ENCODE data around the gene DNMT1.

DNMT1 gene

DNA sequence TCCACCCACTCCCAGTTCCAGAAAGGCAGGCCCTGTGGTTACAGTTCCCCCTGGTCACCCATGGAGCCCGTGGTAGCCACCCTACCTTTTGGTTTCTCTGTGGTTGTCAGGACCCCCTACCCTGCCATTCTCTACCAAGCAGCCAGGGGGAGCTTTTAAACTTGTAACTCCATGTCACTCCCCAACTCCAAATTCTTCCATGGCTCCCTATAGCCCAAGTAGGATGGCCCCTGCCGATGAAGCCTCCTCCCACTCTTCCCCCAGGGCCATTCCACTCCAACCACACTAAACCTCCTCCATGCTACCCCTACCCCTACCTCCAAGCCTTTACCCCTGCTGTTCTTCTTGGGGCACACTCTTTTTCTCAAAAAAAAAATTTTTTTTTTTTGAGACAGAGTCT lies 34.2 kb upstream of the DNMT1 start:
- no peaks in the 10 kb centered on the region for H3K4me1 ChIP-seq (ENCODE audit: insufficient read depth, low read length)
- H3K9ac ChIP-seq (ENCODE audit: low read depth, low read length): no peak overlapping the region
- peaks cover 5% of the 10 kb centered on the region; the same call in 1 of the 2 replicates for H3K36me3 ChIP-seq (ENCODE audit: insufficient read depth, low read depth, low read length)
- H3K27me3 ChIP-seq (ENCODE audit: insufficient read depth, low read length): no peaks in the 10 kb centered on the region; the same call in 1 of the 2 replicates
- H3K9me3 ChIP-seq (ENCODE audit: insufficient read depth, low read depth, low read length): no peaks in the 10 kb centered on the region
- H3K27ac ChIP-seq (ENCODE audit: low read length): no peak overlapping the region
- no peak overlapping the region for H3K4me3 ChIP-seq (ENCODE audit: low read length)

DNA sequence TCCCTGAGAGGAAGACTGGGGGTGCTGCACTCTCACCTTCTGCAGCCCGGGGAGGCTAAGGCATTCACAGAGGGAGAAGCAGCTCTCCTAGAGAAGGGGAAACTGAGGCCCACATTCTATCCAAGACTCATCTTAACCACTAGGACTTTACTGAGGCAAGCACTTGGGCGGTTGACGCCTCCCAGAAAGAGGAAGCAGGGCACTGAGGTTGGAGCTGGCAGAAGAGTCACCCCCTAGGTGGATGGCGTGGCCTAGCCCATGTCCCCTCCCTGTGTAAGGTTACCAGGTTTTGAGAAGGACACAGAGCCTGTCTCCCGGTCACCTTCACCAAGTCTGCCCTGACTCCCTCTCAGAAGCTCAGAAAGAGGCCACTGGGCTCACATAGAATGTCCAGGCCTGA lies 33.6 kb upstream of the DNMT1 start:
- H3K4me1 ChIP-seq (ENCODE audit: insufficient read depth, low read length): no peaks in the 10 kb centered on the region
- H3K27ac ChIP-seq (ENCODE audit: low read length): no peak overlapping the region
- no peak overlapping the region for H3K4me3 ChIP-seq (ENCODE audit: low read length)

DNA sequence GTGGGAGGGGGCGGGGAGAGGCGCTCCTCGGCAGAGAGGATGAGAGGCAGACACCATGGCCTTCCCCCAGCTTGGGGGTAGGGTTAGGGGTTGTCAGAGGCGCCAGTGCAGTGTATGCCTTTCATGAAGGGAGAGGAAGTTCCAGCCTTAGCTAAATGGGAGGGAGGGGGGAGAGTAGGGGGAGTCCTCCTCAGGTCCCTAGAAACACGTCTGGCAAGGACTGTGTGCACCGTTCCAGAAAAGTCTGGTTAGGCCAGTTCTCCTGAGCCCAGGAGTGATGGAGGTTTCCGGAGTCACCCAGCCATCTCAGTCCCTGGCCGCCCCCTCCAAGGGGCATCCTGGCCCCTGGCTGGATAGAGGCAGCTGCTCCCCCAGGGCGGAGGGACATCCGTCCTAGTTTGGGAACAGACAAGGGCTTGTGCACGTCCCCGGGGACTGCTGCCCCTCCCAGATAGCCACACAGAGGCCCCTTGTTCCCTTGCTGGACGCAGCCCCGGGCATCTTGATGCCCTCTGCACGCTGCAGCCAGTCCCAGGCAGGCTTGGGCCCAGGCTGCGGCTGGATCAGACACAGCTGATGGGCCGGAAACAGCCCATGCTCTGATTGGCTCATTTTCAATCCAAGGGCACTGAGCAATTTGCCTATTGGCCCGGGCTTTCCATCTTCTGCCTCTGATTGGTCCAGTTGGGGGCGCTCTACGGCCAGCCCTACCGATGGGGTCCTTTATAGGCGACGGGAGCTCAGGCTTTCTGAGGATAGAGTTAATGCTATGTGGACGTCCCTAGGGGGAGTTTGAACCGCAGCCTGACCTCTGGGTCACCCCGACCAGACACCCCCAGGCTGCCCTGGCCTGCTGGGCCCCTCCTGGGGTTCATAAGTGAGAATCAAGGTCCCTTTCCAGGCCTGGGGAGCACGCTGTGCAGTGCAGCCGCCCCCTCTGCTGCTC lies 32.5 kb upstream of the DNMT1 start:
- no peak overlapping the region for H3K9ac ChIP-seq (ENCODE audit: low read depth, low read length)
- peaks cover 5% of the 10 kb centered on the region; the same call in 1 of the 2 replicates for H3K36me3 ChIP-seq (ENCODE audit: insufficient read depth, low read depth, low read length)
- H3K4me1 ChIP-seq (ENCODE audit: insufficient read depth, low read length): no peaks in the 10 kb centered on the region
- no peaks in the 10 kb centered on the region for H3K9me3 ChIP-seq (ENCODE audit: insufficient read depth, low read depth, low read length)
- no peaks in the 10 kb centered on the region; the same call in 1 of the 2 replicates for H3K27me3 ChIP-seq (ENCODE audit: insufficient read depth, low read length)
- no peak overlapping the region for H3K4me3 ChIP-seq (ENCODE audit: low read length)
- H3K27ac ChIP-seq (ENCODE audit: low read length): no peak overlapping the region

More for the DNA sequence above, 33.6 kb upstream of the DNMT1 start:
- no peaks in the 10 kb centered on the region for H3K9me3 ChIP-seq (ENCODE audit: insufficient read depth, low read depth, low read length)
- H3K9ac ChIP-seq (ENCODE audit: low read depth, low read length): no peak overlapping the region
- peaks cover 5% of the 10 kb centered on the region; the same call in 1 of the 2 replicates for H3K36me3 ChIP-seq (ENCODE audit: insufficient read depth, low read depth, low read length)
- no peaks in the 10 kb centered on the region; the same call in 1 of the 2 replicates for H3K27me3 ChIP-seq (ENCODE audit: insufficient read depth, low read length)

DNA sequence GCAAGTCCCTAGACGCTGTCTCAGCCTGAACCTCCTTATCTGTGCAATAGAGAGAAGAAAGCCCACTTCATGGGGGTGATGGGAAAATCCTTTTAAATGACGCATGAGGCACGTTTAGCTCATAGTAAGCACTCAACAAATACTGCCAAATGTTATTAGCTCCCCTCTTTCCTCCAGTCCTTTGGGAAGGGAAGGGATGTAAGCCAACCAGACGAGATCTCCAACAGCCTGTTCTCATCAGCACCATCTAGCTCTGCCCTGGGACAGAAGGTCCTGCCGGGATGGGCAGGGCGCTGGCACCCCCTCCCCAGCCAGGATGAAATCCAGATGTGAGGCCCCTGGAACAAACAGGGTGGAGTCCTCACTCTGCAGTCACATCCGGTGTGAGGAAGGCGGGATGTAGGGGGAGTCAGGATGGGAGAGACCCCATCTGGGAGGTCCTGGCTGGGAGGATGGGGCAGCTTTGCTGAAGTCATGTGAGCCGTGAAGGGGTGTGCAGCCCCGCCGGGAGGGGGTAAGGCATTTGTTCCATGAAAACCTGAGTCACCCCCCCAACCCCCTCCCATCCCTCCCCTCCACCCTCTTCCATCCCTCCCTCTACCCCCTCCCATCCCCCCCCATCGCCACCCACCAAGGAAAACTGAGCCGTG lies 31.7 kb upstream of the DNMT1 start:
- Histone ChIP-seq H3K27ac (ENCODE audit: low read length) (no peak overlapping the region), H3K4me1 (ENCODE audit: insufficient read depth, low read length) (no peaks in the 10 kb centered on the region), H3K4me3 (ENCODE audit: low read length) (no peak overlapping the region), H3K9ac (ENCODE audit: low read depth, low read length) (no peak overlapping the region), H3K9me3 (ENCODE audit: insufficient read depth, low read depth, low read length) (no peaks in the 10 kb centered on the region), H3K27me3 (ENCODE audit: insufficient read depth, low read length) (no peaks in the 10 kb centered on the region; the same call in 1 of the 2 replicates), H3K36me3 (ENCODE audit: insufficient read depth, low read depth, low read length) (peaks cover 5% of the 10 kb centered on the region; the same call in 1 of the 2 replicates)

DNA sequence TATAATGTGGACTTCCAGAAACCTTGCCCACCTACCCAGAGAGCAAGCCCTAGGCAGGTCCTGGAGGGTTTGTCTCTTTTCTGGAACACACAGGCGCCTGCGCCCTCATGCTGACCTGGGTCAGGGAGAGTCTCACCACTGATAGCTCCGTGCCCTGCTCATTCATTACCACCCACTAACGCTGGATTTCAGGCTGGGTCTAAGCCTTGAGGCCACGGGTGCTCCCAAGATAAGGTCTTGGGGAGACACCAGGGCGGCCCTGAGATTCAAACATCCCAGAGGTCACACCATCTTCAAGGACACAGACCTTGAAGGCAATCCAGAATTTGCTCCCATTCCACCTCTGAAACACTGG lies 31.2 kb upstream of the DNMT1 start:
- Histone ChIP-seq H3K9me3 (ENCODE audit: insufficient read depth, low read depth, low read length) (no peaks in the 10 kb centered on the region), H3K27ac (ENCODE audit: low read length) (no peak overlapping the region), H3K4me1 (ENCODE audit: insufficient read depth, low read length) (no peaks in the 10 kb centered on the region), H3K27me3 (ENCODE audit: insufficient read depth, low read length) (no peaks in the 10 kb centered on the region; the same call in 1 of the 2 replicates), H3K36me3 (ENCODE audit: insufficient read depth, low read depth, low read length) (peaks cover 5% of the 10 kb centered on the region; the same call in 1 of the 2 replicates), H3K4me3 (ENCODE audit: low read length) (no peak overlapping the region), H3K9ac (ENCODE audit: low read depth, low read length) (no peak overlapping the region)

DNA sequence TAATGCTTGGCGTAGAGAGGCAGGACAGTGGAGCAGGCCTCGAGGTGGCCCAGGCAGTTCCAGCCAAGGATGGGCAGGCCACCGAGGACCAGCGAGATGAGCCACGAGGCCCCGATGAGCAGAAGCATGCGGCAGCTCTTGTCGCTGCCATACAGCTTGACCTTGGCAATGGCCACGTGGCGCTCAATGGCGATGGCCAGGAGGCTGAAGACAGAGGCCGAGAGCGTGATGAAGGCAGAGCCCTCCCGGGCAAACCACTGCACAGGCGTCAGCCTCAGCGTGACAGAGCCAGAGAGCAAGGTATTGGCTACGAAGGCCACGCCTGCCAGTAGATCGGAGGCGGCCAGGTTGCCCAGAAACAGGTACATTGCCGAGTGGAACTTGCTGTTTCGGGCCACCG lies 29.6 kb upstream of the DNMT1 start:
- Histone ChIP-seq H3K4me3 (ENCODE audit: low read length) (no peak overlapping the region), H3K27ac (ENCODE audit: low read length) (no peak overlapping the region), H3K9ac (ENCODE audit: low read depth, low read length) (no peak overlapping the region), H3K4me1 (ENCODE audit: insufficient read depth, low read length) (no peaks in the 10 kb centered on the region), H3K27me3 (ENCODE audit: insufficient read depth, low read length) (no peaks in the 10 kb centered on the region), H3K36me3 (ENCODE audit: insufficient read depth, low read depth, low read length) (peaks cover 5% of the 10 kb centered on the region; the same call in 1 of the 2 replicates), H3K9me3 (ENCODE audit: insufficient read depth, low read depth, low read length) (no peaks in the 10 kb centered on the region; the same call in 1 of the 2 replicates)

DNA sequence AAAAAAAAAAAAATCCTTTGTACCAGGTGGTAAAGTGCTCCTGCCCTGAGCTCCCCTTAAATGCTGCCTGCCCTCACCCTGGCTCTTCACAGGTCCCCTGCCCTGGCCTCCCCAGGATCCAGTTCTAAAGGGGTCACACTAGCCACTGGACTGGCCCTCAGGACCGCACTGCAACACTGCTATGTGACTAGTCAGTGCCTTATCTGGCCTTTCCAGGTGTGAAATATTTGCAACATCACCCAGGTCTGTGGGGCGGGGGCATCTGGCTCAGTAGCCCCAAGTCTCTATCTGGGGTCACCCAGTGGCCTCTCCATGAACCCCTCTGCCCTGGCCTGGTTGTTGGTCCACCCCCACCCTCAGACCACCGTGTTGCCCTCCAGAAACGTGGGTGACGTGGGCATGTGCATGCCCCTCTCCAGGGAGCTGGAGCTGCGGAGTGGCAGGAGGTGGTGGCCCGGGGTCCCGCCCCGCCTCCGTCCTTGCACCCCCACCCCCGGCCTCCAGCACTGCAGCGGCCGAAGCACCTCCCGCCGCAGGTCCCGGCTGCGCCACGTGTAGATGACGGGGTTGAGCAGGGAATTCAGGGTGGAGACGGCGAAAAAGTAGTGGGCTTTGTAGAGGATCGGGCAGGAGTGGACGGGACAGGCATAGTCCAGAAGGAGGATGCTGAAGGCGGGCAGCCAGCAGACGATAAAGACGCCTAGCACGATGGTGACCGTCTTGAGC lies 28.9 kb upstream of the DNMT1 start:
- Histone ChIP-seq H3K9ac (ENCODE audit: low read depth, low read length) (no peak overlapping the region), H3K27ac (ENCODE audit: low read length) (no peak overlapping the region), H3K4me1 (ENCODE audit: insufficient read depth, low read length) (no peaks in the 10 kb centered on the region), H3K9me3 (ENCODE audit: insufficient read depth, low read depth, low read length) (no peaks in the 10 kb centered on the region; the same call in 1 of the 2 replicates), H3K36me3 (ENCODE audit: insufficient read depth, low read depth, low read length) (peaks cover 5% of the 10 kb centered on the region; the same call in 1 of the 2 replicates), H3K4me3 (ENCODE audit: low read length) (no peak overlapping the region), H3K27me3 (ENCODE audit: insufficient read depth, low read length) (no peaks in the 10 kb centered on the region)

DNA sequence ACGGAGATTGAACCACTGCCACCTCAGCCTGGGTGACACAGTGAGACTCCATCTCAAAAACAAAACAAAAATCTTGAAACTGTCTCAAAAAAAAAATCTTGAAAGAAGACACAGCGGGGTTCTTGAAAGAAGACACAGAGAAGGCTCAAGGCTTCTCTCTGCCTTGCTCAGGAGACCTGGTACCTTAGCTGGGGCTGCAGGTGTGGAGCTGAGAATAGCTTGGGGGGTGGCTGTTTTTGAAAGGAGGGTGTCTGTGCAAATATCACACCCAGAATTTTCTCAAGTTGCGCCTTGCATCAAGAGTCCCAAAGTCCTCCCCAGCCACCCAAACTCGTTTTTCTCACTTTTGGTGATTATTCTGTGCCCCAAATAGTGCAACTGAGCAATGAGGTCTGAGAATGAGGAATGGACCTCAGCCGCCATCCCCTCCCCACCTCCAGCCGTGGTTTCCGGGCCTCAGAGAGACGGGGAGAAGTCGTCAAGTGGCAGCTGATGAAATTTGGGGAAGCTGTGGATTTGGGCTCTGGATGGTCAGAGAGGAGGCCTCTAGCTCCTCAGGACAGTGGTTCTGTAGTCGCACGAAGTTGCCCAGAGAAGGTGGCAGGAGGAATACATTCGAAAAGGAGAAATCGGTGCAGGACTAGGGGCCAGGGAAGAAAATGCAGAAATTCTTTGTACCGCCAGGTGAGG lies 27.6 kb upstream of the DNMT1 start:
- Histone ChIP-seq H3K9me3 (ENCODE audit: insufficient read depth, low read depth, low read length) (no peaks in the 10 kb centered on the region; the same call in 1 of the 2 replicates), H3K9ac (ENCODE audit: low read depth, low read length) (no peak overlapping the region), H3K27ac (ENCODE audit: low read length) (no peak overlapping the region), H3K27me3 (ENCODE audit: insufficient read depth, low read length) (no peaks in the 10 kb centered on the region), H3K36me3 (ENCODE audit: insufficient read depth, low read depth, low read length) (peaks cover 5% of the 10 kb centered on the region; the same call in 1 of the 2 replicates), H3K4me3 (ENCODE audit: low read length) (no peak overlapping the region), H3K4me1 (ENCODE audit: insufficient read depth, low read length) (no peaks in the 10 kb centered on the region)

DNA sequence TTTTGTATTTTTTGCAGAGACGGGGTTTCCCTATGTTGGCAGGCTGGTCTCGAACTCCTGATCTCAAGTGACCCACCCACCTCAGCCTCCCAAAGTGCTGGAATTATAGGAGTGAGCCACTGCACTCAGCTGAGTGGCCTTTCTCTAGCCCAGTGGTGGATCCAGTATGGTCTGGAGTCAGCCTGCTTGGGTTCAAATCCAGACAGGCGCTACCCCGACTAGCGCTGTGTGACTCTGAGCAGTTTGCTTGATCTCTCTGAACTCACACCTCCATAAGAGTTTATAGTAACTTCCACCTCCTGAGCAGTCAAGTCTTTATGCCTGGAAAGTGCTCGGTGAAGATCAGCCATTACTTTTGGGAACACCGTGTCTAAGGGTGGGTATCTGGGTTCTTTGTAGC lies 25.9 kb upstream of the DNMT1 start:
- Histone ChIP-seq H3K9ac (ENCODE audit: low read depth, low read length) (no peak overlapping the region), H3K27me3 (ENCODE audit: insufficient read depth, low read length) (no peaks in the 10 kb centered on the region), H3K4me1 (ENCODE audit: insufficient read depth, low read length) (no peaks in the 10 kb centered on the region), H3K4me3 (ENCODE audit: low read length) (no peak overlapping the region), H3K27ac (ENCODE audit: low read length) (no peak overlapping the region), H3K36me3 (ENCODE audit: insufficient read depth, low read depth, low read length) (peaks cover 5% of the 10 kb centered on the region; the same call in 1 of the 2 replicates), H3K9me3 (ENCODE audit: insufficient read depth, low read depth, low read length) (no peaks in the 10 kb centered on the region; the same call in 1 of the 2 replicates)

DNA sequence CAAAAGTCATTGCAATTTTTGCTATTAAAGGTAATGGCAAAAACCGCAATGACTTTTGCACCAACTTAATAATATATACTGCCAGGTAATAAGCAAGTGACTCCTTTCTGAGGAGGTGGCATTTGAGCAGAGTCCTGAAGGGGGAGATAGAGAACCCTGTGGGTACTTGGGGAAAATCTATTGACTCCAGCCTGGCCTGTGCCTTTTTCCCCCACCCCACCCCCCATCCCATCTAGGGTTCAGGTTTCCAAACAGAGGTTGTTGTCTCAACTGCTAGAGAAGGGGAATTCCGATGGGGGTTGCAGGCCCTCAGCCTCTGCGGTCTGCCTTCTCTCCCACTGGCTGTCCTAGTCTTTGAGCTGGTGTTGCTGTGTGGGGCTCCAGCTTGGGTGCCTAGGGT lies 24.9 kb upstream of the DNMT1 start:
- Histone ChIP-seq H3K9me3 (ENCODE audit: insufficient read depth, low read depth, low read length) (no peaks in the 10 kb centered on the region; the same call in 1 of the 2 replicates), H3K36me3 (ENCODE audit: insufficient read depth, low read depth, low read length) (peaks cover 5% of the 10 kb centered on the region; the same call in 1 of the 2 replicates), H3K27ac (ENCODE audit: low read length) (no peak overlapping the region), H3K4me1 (ENCODE audit: insufficient read depth, low read length) (no peaks in the 10 kb centered on the region), H3K4me3 (ENCODE audit: low read length) (no peak overlapping the region), H3K27me3 (ENCODE audit: insufficient read depth, low read length) (no peaks in the 10 kb centered on the region), H3K9ac (ENCODE audit: low read depth, low read length) (peak overlapping the region; percentile 59; the same call in 1 of the 2 replicates)

DNA sequence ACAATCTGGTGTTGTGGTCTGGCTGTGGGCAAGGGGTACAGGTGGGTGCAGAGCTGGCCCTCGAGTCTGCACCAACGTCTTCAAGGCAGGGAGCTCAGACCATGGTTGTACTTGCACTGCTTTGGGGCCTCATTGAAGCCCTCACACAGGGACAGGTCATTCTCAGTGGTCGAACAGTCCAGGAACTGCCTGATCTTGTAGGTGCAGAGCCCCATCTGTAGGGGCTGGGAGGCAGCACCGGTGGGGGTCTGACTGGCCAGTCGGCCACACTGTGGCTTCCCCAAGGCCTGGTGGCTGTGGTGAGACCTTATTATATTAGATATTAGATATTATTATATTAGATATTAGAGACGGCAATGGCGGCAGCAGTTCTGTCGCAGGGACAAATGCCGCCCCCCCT lies 22.3 kb upstream of the DNMT1 start:
- H3K9ac ChIP-seq (ENCODE audit: low read depth, low read length): no peak overlapping the region
- no peaks in the 10 kb centered on the region for H3K4me1 ChIP-seq (ENCODE audit: insufficient read depth, low read length)
- H3K27ac ChIP-seq (ENCODE audit: low read length): no peak overlapping the region
- no peaks in the 10 kb centered on the region for H3K27me3 ChIP-seq (ENCODE audit: insufficient read depth, low read length)
- no peak overlapping the region for H3K4me3 ChIP-seq (ENCODE audit: low read length)
- no peaks in the 10 kb centered on the region; the same call in 1 of the 2 replicates for H3K9me3 ChIP-seq (ENCODE audit: insufficient read depth, low read depth, low read length)
- H3K36me3 ChIP-seq (ENCODE audit: insufficient read depth, low read depth, low read length): no peaks in the 10 kb centered on the region

Measured in iPS-20b (cell line).